Trophoblast cell (in vitro differentiated cells and primary cell): ENCODE measurements around the gene AKTIP.

Experiments
- DNase-seq, 2 donors: peaks; one replicate each; pipeline ENCODE4 v3.0.0-alpha.2; 2016
- H2AFZ ChIP-seq: 2 replicates; pipeline ENCODE4 v1.6.1; 2013; ENCODE audit warnings: low read length, moderate library complexity, mild to moderate bottlenecking; ENCODE audit not compliant: insufficient read depth, poor library complexity
- H2AK5ac ChIP-seq: 2 replicates; pipeline ENCODE4 v1.6.1; 2013; ENCODE audit warnings: mild to moderate bottlenecking, low read length
- H2BK120ac ChIP-seq: 2 replicates; pipeline ENCODE4 v1.6.1; 2013; ENCODE audit warnings: low read length, mild to moderate bottlenecking, moderate library complexity; ENCODE audit not compliant: insufficient read depth, poor library complexity
- H2BK12ac ChIP-seq: 2 replicates; pipeline ENCODE4 v1.6.1; 2013; ENCODE audit warnings: mild to moderate bottlenecking, low read length, moderate library complexity
- H2BK5ac ChIP-seq: 2 replicates; pipeline ENCODE4 v1.6.1; 2013; ENCODE audit warnings: low read length, low read depth, moderate library complexity, mild to moderate bottlenecking; ENCODE audit not compliant: poor library complexity
- H3K14ac ChIP-seq: 2 replicates; pipeline ENCODE4 v1.6.1; 2013; ENCODE audit warnings: mild to moderate bottlenecking, low read length
- H3K18ac ChIP-seq: 2 replicates; pipeline ENCODE4 v1.6.1; 2013; ENCODE audit warnings: mild to moderate bottlenecking, low read length
- H3K23ac ChIP-seq: 2 replicates; pipeline ENCODE4 v1.6.1; 2013; ENCODE audit warnings: low read length
- H3K27ac ChIP-seq: 2 replicates; pipeline ENCODE4 v1.5.1; 2013; ENCODE audit warnings: low read depth, mild to moderate bottlenecking, inconsistent platforms, low read length, moderate library complexity
- H3K27me3 ChIP-seq: 2 replicates; pipeline ENCODE4 v1.6.1; 2013; ENCODE audit warnings: inconsistent platforms, mild to moderate bottlenecking, low read length, moderate library complexity; ENCODE audit not compliant: insufficient read depth
- H3K36me3 ChIP-seq, 2 experiments: 1 replicate in 1 of 2; 2 replicates in 1 of 2; pipeline ENCODE4 v1.6.1; 2013; ENCODE audit warnings: low read length in 2 of 2, mild to moderate bottlenecking in 2 of 2, moderate library complexity in 1 of 2; ENCODE audit not compliant: insufficient read depth in 2 of 2, control insufficient read depth in 1 of 2
- H3K4ac ChIP-seq: 2 replicates; pipeline ENCODE4 v1.6.1; 2013; ENCODE audit warnings: low read depth, mild to moderate bottlenecking, low read length, moderate library complexity
- H3K4me1 ChIP-seq, 2 experiments: 1 replicate in 1 of 2; 2 replicates in 1 of 2; pipeline ENCODE4 v1.6.1; 2013; ENCODE audit warnings: low read length in 2 of 2, mild to moderate bottlenecking in 2 of 2, moderate library complexity in 1 of 2; ENCODE audit not compliant: insufficient read depth in 2 of 2, control insufficient read depth in 1 of 2
- H3K4me2 ChIP-seq: 2 replicates; pipeline ENCODE4 v1.6.1; 2013; ENCODE audit warnings: inconsistent platforms, mild to moderate bottlenecking, low read length, moderate library complexity
- H3K4me3 ChIP-seq: 2 replicates; pipeline ENCODE4 v1.5.1; 2013; ENCODE audit warnings: mild to moderate bottlenecking, low read depth, low read length, inconsistent platforms
- H3K79me1 ChIP-seq: one replicate; pipeline ENCODE4 v1.6.1; 2013; ENCODE audit warnings: low read length
- H3K79me2 ChIP-seq: 2 replicates; pipeline ENCODE4 v1.6.1; 2013; ENCODE audit warnings: low read length, mild to moderate bottlenecking; ENCODE audit not compliant: control insufficient read depth, insufficient read depth, poor library complexity
- H3K9ac ChIP-seq: 2 replicates; pipeline ENCODE4 v1.6.1; 2013; ENCODE audit warnings: mild to moderate bottlenecking, low read length
- H3K9me3 ChIP-seq: 2 replicates; pipeline ENCODE4 v1.6.1; 2013; ENCODE audit warnings: low read depth, mild to moderate bottlenecking, control low read depth, inconsistent platforms, low read length; ENCODE audit not compliant: insufficient read depth
- H4K12ac ChIP-seq: 2 replicates; pipeline ENCODE4 v1.6.1; 2013; ENCODE audit warnings: low read depth, mild to moderate bottlenecking, low read length, moderate library complexity
- H4K8ac ChIP-seq: 2 replicates; pipeline ENCODE4 v1.6.1; 2013; ENCODE audit warnings: low read depth, mild to moderate bottlenecking, low read length, moderate library complexity
- H4K91ac ChIP-seq: one replicate; pipeline ENCODE4 v1.6.1; 2013; ENCODE audit warnings: low read depth, mild to moderate bottlenecking, low read length, moderate library complexity
- whole genome bisulfite sequencing: extraction: QIAGEN DNeasy Blood & Tissue Kit; methylation state at CpG from one replicate; pipeline ENCODE4 v1.1.7; 2013; ENCODE audit warnings: missing lambda C conversion rate; ENCODE audit not compliant: insufficient read length, insufficient coverage; ENCODE audit errors: extremely low coverage; 5-methylcytosine and 5-hydroxymethylcytosine counted together

The AKTIP gene

DNA sequence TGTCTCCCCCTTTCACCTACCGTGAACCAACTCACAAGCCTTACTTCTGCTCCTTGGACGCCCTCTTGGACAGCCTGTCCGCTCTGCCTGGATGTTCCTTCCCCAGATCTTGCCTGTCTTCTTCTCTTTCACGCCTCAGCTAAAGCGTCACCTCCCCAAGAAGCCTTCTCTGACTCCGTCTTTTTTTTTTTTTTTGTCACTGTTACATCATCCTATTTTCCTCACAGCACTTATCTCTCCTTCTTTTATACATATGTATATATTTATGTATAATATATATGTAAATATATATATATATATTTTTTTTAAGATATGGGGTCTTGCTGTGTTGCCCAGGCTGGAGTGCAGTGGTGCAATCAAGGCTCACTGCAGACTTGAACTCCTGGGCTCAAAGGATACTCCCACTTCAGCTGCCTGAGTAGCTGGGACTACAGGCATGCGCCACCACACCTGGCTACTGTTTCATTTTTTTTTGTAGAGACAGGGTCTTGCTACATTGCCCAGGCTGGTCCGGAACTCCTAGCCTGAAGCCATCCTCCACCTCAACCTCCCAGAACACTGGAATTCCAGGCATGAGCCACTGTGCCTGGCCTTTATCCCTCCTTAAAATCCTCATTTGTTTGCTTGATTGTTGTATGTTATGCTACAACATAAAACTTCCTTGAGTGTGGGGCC, 16.5 kb upstream of the AKTIP start:
- no peak overlapping the region for H3K23ac ChIP-seq
- H2AK5ac ChIP-seq = no peak overlapping the region
- no peak overlapping the region for H4K12ac ChIP-seq
- H3K9ac ChIP-seq = no peak overlapping the region
- WGBS = no CpG with 5 or more reads among the region's 8 CpGs
- H4K8ac ChIP-seq = no peak overlapping the region
- no peak overlapping the region for H2BK12ac ChIP-seq
- H3K27me3 ChIP-seq = no peaks in the 10 kb centered on the region
- H3K14ac ChIP-seq = no peak overlapping the region
- H3K4me1 ChIP-seq = peaks cover 4 to 5% of the 10 kb centered on the region in 2 experiments
- H3K4ac ChIP-seq = no peak overlapping the region
- no peaks in the 10 kb centered on the region for H3K79me1 ChIP-seq
- no peak overlapping the region for H2BK5ac ChIP-seq
- no peak overlapping the region for H2BK120ac ChIP-seq
- H2AFZ ChIP-seq = no peak overlapping the region
- no peaks in the 10 kb centered on the region for H3K36me3 ChIP-seq
- H3K9me3 ChIP-seq = peaks cover 2% of the 10 kb centered on the region
- H3K4me2 ChIP-seq = no peak overlapping the region
- no peaks in the 10 kb centered on the region for H3K79me2 ChIP-seq
- no peak overlapping the region for H3K27ac ChIP-seq
- no peak overlapping the region for H3K4me3 ChIP-seq
- peak; percentile 88 to 91 for DNase-seq
- H3K18ac ChIP-seq = no peak overlapping the region
- H4K91ac ChIP-seq = no peak overlapping the region

GRCh38 chr16:53518550-53519416, 15.8 kb upstream of the AKTIP start:
- H3K4me2 ChIP-seq = no peak overlapping the region
- peak in 1 of 2 donors; percentile 43 for DNase-seq
- no peak overlapping the region for H4K12ac ChIP-seq
- H4K91ac ChIP-seq = no peak overlapping the region
- no peak overlapping the region for H3K9ac ChIP-seq
- H3K18ac ChIP-seq = no peak overlapping the region
- H2BK5ac ChIP-seq = no peak overlapping the region
- no peaks in the 10 kb centered on the region for H3K79me1 ChIP-seq
- H2AFZ ChIP-seq = no peak overlapping the region
- no peaks in the 10 kb centered on the region for H3K79me2 ChIP-seq
- H2BK12ac ChIP-seq = no peak overlapping the region
- H2BK120ac ChIP-seq = no peak overlapping the region
- no peak overlapping the region for H3K4ac ChIP-seq
- no peaks in the 10 kb centered on the region for H3K36me3 ChIP-seq
- H3K4me1 ChIP-seq = peaks cover 4 to 5% of the 10 kb centered on the region in 2 experiments
- no peaks in the 10 kb centered on the region for H3K27me3 ChIP-seq
- peaks cover 2% of the 10 kb centered on the region for H3K9me3 ChIP-seq
- no peak overlapping the region for H3K27ac ChIP-seq
- H4K8ac ChIP-seq = no peak overlapping the region
- no peak overlapping the region for H2AK5ac ChIP-seq
- H3K14ac ChIP-seq = no peak overlapping the region
- WGBS = no CpG with 5 or more reads among the region's 19 CpGs
- no peak overlapping the region for H3K4me3 ChIP-seq
- no peak overlapping the region for H3K23ac ChIP-seq

DNA sequence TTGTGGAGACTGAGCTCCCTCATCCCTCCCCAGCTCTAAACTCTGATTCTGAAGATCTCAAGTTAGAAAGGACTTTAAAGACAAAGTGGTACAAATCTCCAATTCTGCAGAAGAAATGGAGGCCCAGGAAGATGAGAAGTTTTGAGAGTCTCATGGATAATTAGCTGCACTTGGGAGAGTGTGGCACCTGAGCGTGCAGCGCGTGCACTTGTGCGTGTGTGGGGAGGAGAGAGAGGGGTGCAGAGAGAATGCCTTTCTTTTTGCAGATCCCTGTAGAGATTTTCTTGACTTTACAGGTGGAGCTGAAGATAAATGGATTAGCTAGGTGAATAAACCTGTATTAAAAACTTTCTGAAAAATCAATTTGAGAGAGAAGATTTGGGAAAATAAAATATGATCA, 14.8 kb upstream of the AKTIP start:
- H4K8ac ChIP-seq = no peak overlapping the region
- no peak overlapping the region for H3K9ac ChIP-seq

GRCh38 chr16:53515811-53516210, 12.8 kb upstream of the AKTIP start:
- H2AK5ac ChIP-seq = no peak overlapping the region
- no peak overlapping the region for H3K9ac ChIP-seq
- no peaks in the 10 kb centered on the region for H3K79me1 ChIP-seq
- H3K4me3 ChIP-seq = no peak overlapping the region
- no peak overlapping the region for H4K12ac ChIP-seq
- no peak overlapping the region for H4K91ac ChIP-seq
- H3K4me1 ChIP-seq = peaks cover 4 to 5% of the 10 kb centered on the region in 2 experiments
- H3K79me2 ChIP-seq = no peaks in the 10 kb centered on the region
- H3K27ac ChIP-seq = no peak overlapping the region
- H3K27me3 ChIP-seq = no peaks in the 10 kb centered on the region
- no peak overlapping the region for H3K23ac ChIP-seq
- no peak overlapping the region for H3K4me2 ChIP-seq
- H2BK12ac ChIP-seq = no peak overlapping the region
- no peak overlapping the region for H3K4ac ChIP-seq
- no peak overlapping the region for H3K14ac ChIP-seq
- H4K8ac ChIP-seq = no peak overlapping the region
- no peak overlapping the region for H2BK5ac ChIP-seq
- DNase-seq = no peak
- H3K9me3 ChIP-seq = peaks cover 5% of the 10 kb centered on the region
- H3K18ac ChIP-seq = no peak overlapping the region
- no peaks in the 10 kb centered on the region for H3K36me3 ChIP-seq
- no peak overlapping the region for H2BK120ac ChIP-seq
- H2AFZ ChIP-seq = no peak overlapping the region
- WGBS = no CpG with 5 or more reads among the region's 2 CpGs

More for the DNA sequence above, 14.8 kb upstream of the AKTIP start:
- no CpG with 5 or more reads among the region's 4 CpGs for WGBS
- no peak overlapping the region for H2BK12ac ChIP-seq
- no peak overlapping the region for H3K4me3 ChIP-seq
- peaks cover 4 to 5% of the 10 kb centered on the region in 2 experiments for H3K4me1 ChIP-seq
- no peak overlapping the region for H4K91ac ChIP-seq
- DNase-seq = no peak
- H2AK5ac ChIP-seq = no peak overlapping the region
- H2BK120ac ChIP-seq = no peak overlapping the region
- no peak overlapping the region for H2AFZ ChIP-seq
- H3K4ac ChIP-seq = no peak overlapping the region
- H2BK5ac ChIP-seq = no peak overlapping the region
- peaks cover 5% of the 10 kb centered on the region for H3K9me3 ChIP-seq
- H4K12ac ChIP-seq = no peak overlapping the region
- no peaks in the 10 kb centered on the region for H3K27me3 ChIP-seq
- no peaks in the 10 kb centered on the region for H3K79me2 ChIP-seq
- no peak overlapping the region for H3K18ac ChIP-seq
- H3K4me2 ChIP-seq = no peak overlapping the region
- H3K36me3 ChIP-seq = no peaks in the 10 kb centered on the region
- no peak overlapping the region for H3K23ac ChIP-seq
- no peak overlapping the region for H3K27ac ChIP-seq
- H3K79me1 ChIP-seq = no peaks in the 10 kb centered on the region
- no peak overlapping the region for H3K14ac ChIP-seq
